Muscle of back (tissue), 11 donors: ENCODE measurements around the gene ZNF605. TPM values are rescaled to one million over a fixed set of nuclear protein-coding genes. Genes with fewer than 3 reads are reported as not detected.
"Not testable (repeated sequence)": the region's sequence is repeated elsewhere in the genome, so short reads cannot be mapped to it uniquely, and the experiment has no call there.

Source experiments
- DNase-seq, 3 donors: peaks; one replicate each; pipeline versions ENCODE4 v3.0.0 to v3.0.0-alpha.2; 2013
- polyA plus RNA-seq, 10 donors: library from polyadenylated mRNA; unstranded; fragments of 120-200 nt; gene quantifications; one replicate each; pipeline ENCODE4 v1.2.1, GENCODE V29; 2013; ENCODE audit not compliant: insufficient read length in 10 of 10

ZNF605 gene
- polyA plus RNA-seq, 10 donors = 8.9 to 18.7 (median 12.5) TPM

DNA sequence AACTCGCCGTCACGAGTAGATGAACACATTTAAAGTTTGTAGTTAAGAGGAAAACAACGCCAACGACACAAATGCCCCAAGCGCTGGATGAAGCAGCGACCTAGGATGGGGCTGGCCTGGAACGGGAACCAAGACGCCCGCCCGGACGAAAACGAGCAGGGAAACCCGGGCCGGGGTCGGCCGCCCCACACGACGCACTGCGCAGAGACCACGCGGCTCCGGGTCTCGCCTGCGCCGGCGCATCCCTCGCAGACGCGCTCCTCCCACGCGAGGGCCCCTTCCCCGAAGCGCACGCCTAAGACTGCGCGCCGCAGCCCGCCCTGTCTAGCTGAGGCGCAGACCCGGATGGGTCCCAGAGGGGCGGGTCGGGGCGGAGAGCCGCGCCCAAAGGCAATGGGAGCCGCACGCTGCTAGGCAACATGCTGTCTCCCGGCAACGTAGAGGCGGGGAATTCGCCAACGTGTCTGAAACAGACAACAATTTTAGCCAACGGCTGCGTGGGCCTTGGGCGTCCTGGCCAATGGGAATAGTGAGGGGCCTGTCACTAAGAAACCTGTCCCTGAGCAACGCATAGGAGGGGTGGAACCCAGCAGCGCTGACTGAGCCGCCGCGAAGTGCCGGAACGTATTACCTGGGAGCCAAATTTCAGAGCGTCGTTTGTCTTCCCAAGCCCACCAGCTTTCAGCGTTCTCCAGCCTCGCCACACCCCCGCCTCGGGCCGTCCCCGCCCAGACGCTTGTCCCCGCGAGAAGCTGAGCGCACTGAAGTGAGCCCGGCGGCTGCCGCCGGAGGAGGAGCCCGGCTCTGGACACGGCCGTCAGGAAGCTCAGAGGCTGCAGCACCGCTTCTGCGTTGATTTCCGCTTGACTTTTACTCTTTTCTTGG is 47.7 kb downstream of the ZNF605 start:
- peak; percentile 96 to 99 (median 97) for DNase-seq

DNA sequence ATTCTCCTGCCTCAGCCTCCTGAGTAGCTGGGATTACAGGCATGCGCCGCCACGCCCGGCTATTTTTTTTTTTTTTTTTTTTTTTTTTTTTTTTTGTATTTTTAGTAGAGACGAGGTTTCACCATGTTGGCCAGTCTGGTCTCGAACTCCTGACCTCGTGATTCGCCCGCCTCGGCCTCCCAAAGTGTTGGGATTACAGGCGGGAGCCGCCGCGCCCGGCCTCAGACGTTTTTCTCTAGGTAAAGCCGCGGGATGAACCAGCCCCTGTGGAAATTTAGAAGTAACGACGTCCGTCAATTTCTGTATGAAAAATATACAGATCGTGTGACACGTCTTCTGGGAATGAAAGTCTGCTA is 48.3 kb downstream of the ZNF605 start:
- not testable (repeated sequence) for DNase-seq

GRCh38 chr12:132907216-132907615 is 48.9 kb downstream of the ZNF605 start:
- peak in 1 of 3 donors; percentile 24 for DNase-seq

- DNase-seq = peak; percentile 39 to 86 (median 82)
Measured at GRCh38 chr12:132904718-132905328, 51.3 kb downstream of the ZNF605 start.

DNA sequence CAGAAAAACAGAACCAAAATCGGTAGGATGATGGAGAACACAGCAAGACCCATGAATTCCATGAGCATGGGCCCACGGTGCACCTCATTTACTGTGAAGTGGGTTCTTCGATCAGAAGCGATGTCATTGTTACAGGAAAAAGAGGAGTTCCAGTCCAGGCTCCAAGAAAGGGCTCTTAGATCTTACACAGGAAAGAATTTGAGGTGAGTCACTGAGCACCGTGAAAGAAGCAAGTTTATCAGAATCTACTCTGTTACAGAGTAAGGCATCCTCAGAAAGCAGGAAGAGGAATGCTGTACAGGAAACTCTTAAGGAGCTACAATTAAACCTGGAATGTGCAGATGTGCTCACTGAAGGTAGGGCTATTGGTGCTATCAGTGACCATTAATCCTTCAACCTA is 57.1 kb downstream of the ZNF605 start:
- DNase-seq = no peak

- no peak for DNase-seq
Measured at GRCh38 chr12:132888852-132889251, 67.3 kb downstream of the ZNF605 start.

DNA sequence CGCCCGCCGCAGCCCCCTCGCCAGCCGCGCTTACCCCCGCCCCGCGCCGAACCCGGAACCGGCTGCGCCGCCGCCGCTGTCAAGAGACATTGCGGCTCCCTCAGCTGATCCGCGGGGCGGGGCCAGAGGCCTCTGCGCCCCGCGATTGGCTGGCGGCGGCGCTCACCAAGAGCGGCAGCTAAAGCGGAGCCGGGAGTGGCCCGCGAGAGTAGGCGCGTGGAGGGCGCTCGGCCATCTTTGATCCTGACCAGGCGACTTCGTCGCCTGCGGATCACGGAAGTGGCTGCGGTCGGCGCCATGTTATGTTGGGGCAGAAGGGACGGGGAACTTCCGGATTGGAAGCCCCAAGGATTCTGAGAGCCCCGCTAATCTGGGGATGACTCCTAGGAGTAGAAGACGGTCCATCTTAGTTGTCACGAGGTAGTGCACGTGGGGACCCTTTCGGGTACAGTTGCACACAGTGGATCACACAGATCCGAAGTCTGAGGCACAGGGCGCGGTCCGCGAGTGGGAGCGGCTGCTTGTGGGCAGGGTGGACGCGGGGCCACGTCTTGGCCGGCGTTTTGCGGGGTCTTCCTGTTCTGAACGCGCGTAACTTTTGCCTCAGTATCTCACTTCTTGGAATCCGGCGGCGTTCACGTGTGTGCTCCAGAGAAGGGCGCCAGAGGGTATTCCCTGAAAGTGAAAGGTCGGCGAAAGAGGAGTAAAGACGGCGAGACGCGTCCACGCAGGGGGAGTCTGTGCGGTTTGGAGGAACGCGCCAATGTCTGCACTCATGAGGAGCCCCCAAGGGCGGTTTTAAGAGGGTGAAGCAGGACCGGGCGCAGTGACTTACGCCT is 68.4 kb downstream of the ZNF605 start, which contains the start of gene CHFR:
Gene CHFR, minus strand, starts transcription at position 93 of the 839 bp plus-strand sequence. CDS start 277 bp downstream, outside the sequence.
- peak; percentile 98 to 99 (median 99) for DNase-seq

GRCh38 chr12:132886529-132887477 is 69.3 kb downstream of the ZNF605 start:
- no peak for DNase-seq

DNA sequence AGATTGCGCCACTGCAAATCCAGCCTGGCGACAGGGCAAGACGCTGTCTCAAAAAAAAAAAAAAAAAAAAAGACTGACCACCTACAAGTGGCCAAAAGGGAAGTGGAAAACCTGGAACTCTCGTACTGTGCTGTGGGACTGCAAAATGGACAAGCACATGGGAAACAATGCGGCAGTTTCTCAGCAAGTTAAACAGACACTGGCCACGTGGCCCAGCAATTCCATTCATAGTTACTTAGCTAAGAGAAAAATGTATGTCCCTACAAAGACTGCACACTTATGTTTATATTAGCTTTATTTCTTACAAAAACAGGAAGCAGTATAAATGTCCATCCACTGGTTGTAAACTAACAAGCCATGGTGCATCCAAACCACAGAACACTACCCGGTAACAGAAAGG is 74.3 kb downstream of the ZNF605 start:
- DNase-seq = no peak

GRCh38 chr12:132874620-132875019 is 81.5 kb downstream of the ZNF605 start:
- not testable (repeated sequence) for DNase-seq

GRCh38 chr12:132874175-132874574 is 81.9 kb downstream of the ZNF605 start:
- no peak for DNase-seq

- DNase-seq = no peak
Measured at GRCh38 chr12:132873724-132874123, 82.4 kb downstream of the ZNF605 start.

- no peak for DNase-seq
Measured at GRCh38 chr12:132872975-132873421, 83.1 kb downstream of the ZNF605 start.

- no peak for DNase-seq
Measured at GRCh38 chr12:132872073-132872855, 83.8 kb downstream of the ZNF605 start.

DNA sequence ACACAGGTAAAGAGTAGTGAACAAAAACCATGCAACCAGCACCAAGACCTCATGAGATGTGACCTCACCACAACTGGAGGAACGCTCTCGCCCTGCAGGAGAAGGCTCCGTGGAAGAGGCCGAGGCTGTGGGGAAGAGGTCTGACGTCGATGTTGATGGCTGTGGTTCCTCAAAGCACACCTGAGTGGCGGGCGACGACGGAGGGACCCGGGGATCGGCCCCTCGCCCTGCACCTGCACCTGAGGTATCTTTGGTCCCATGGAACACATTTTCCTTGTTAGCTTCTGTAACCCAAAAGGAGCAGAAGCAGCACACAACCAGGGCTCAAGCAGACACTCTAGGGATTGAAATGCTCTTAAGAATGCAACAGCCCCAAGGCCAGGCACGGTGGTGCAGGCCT is 86.6 kb downstream of the ZNF605 start:
- DNase-seq = no peak

Other genes with a start within 250 kb of the ZNF605 start
- gene PGAM5, start 245.5 kb downstream of the ZNF605 start, polyA plus RNA-seq = 10 to 100 TPM; 16.4 to 21.8 (median 18.0) TPM
- gene ANKLE2, start 194.5 kb downstream of the ZNF605 start, polyA plus RNA-seq = 10 to 100 TPM; 31.9 to 58.8 (median 42.7) TPM
- gene GOLGA3, start 127.4 kb downstream of the ZNF605 start, polyA plus RNA-seq = 10 to 100 TPM; 33.7 to 46.8 (median 43.1) TPM
- 10 to 100 TPM; 14.2 to 21.9 (median 17.8) TPM for gene CHFR, start 68.7 kb downstream of the ZNF605 start, polyA plus RNA-seq
- gene ZNF26, start 30.1 kb upstream of the ZNF605 start, polyA plus RNA-seq = 10 to 100 TPM in 3 of 10 donors, 1 to 10 TPM in 7; 6.8 to 11.3 (median 7.8) TPM
- gene ZNF84, start 81.2 kb upstream of the ZNF605 start, polyA plus RNA-seq = 10 to 100 TPM; 22.8 to 40.7 (median 31.6) TPM
- gene ZNF140, start 124.6 kb upstream of the ZNF605 start, polyA plus RNA-seq = 10 to 100 TPM; 13.9 to 22.0 (median 17.4) TPM
- gene ZNF891, start 174.0 kb upstream of the ZNF605 start, polyA plus RNA-seq = 1 to 10 TPM; 1.0 to 3.4 (median 1.8) TPM
- gene ZNF10, start 174.3 kb upstream of the ZNF605 start, polyA plus RNA-seq = 1 to 10 TPM; 3.7 to 8.4 (median 6.8) TPM
- gene ZNF268, start 225.2 kb upstream of the ZNF605 start, polyA plus RNA-seq = 10 to 100 TPM in 7 of 10 donors, 1 to 10 TPM in 3; 8.2 to 12.2 (median 10.2) TPM